Activated CD4-positive, alpha-beta T cell treated with anti-CD3 and anti-CD28 coated beads, Interleukin-2, amount 10 ng/mL, durations not matched to agents 7 days and 5 days (primary cell): ENCODE results near the gene LEMD3. TPM values are rescaled to one million over a fixed set of nuclear protein-coding genes. Genes with fewer than 3 reads are reported as not detected.

Experiments used
- total RNA-seq, 2 experiments: library from RNA; stranded (reverse); gene quantifications; one replicate each; pipeline ENCODE4 v1.2.3, GENCODE V29; 2021

Gene LEMD3
- total RNA-seq, 2 experiments from 2014 or later: 28.5 to 30.9 TPM

Other genes with a start within 250 kb of the LEMD3 start
- not detected for gene WIF1, start 48.3 kb upstream of the LEMD3 start, total RNA-seq
- gene MSRB3, start 109.1 kb downstream of the LEMD3 start, total RNA-seq: not detected